OCI-LY7 (cell line): Measurements from ENCODE around the gene FANCI.

ENCODE experiments used
- CTCF ChIP-seq: fragments of 200-600 bp; sonication (generic); conservative IDR thresholded peaks from 2 replicates; pipeline ENCODE4 v1.5.1; 2014; ENCODE audit warnings: mild to moderate bottlenecking, antibody characterized with exemption, low read length, moderate library complexity, mixed read lengths
- EZH2phosphoT487 ChIP-seq: fragments of 200-600 bp; sonication (generic); IDR thresholded peaks from 2 replicates; pipeline ENCODE4 v1.6.1; 2018; ENCODE audit warnings: low read depth, borderline replicate concordance, mild to moderate bottlenecking, mixed run types, antibody characterized with exemption, low read length, moderate library complexity, mixed read lengths

GRCh38 chr15:89356634-89357298 lies 113.0 kb downstream of the FANCI start:
- TF ChIP-seq CTCF (peak; percentile 77), EZH2phosphoT487 (no peak)
